HepG2 (cell line): Measurements from ENCODE around the gene ZNF48. TPM values are rescaled to one million over a fixed set of nuclear protein-coding genes. Genes with fewer than 3 reads are reported as not detected.

Experiments
- HNRNPL ChIP-seq: fragments of 200-400 bp; formaldehyde crosslinking; IDR thresholded peaks from 2 replicates; pipeline ENCODE4 v1.6.1; 2017; ENCODE audit warnings: mild to moderate bottlenecking, low read depth, low read length
- KDM1A ChIP-seq: IDR thresholded peaks from 2 replicates; pipeline ENCODE4 v1.6.1; 2016; ENCODE audit warnings: missing compliant biosample characterization
- KDM5B ChIP-seq: sonication (generic); formaldehyde crosslinking; IDR thresholded peaks from 2 replicates; pipeline ENCODE4 v1.4.0; 2020; ENCODE audit warnings: missing genetic modification reagents, mild to moderate bottlenecking, borderline replicate concordance
- MAF1 ChIP-seq: sonication (generic); formaldehyde crosslinking; IDR thresholded peaks from 2 replicates; pipeline ENCODE4 v1.5.0; 2020; ENCODE audit warnings: missing genetic modification reagents, borderline replicate concordance
- ZNF225 ChIP-seq: sonication (generic); formaldehyde crosslinking; IDR thresholded peaks from 2 replicates; pipeline ENCODE4 v1.4.0; 2020; ENCODE audit warnings: mild to moderate bottlenecking, missing genetic modification reagents
- ZNF274 ChIP-seq: sonication (generic); formaldehyde crosslinking; IDR thresholded peaks from 2 replicates; pipeline ENCODE4 v1.5.1; 2020; ENCODE audit warnings: mild to moderate bottlenecking, missing genetic modification reagents
- ZNF569 ChIP-seq: sonication (generic); formaldehyde crosslinking; IDR thresholded peaks from 2 replicates; pipeline ENCODE4 v1.5.0; 2020; ENCODE audit warnings: mild to moderate bottlenecking, missing genetic modification reagents, moderate library complexity, borderline replicate concordance
- polyA plus RNA-seq, 8 experiments: library from polyadenylated mRNA; depleted of rRNA in 3 of 8; stranded (reverse) in 7 of 8; unstranded in 1 of 8; fragments of >200 nt; fragmentation: Illumina TruSeq in 4 of 8; extraction: Trizol in 4 of 8; gene quantifications; 2 replicates each; pipeline versions ENCODE4 v1.2.1 to v1.2.3, GENCODE V29; 2011 to 2016; ENCODE audit warnings: low read depth in 4 of 8, missing spikeins in 1 of 8, mixed read lengths in 1 of 8; ENCODE audit not compliant: insufficient read depth in 1 of 8
- total RNA-seq, 5 experiments: library from RNA; depleted of rRNA; stranded (reverse); fragments of >200 nt; fragmentation: Illumina TruSeq; extraction: Trizol; gene quantifications; 2 replicates each; pipeline ENCODE4 v1.2.3, GENCODE V29; 2016; ENCODE audit warnings: low read depth in 1 of 5
- TF ChIP-seq, protein P1 (sequence below): sonication (generic); formaldehyde crosslinking; IDR thresholded peaks from 2 replicates; pipeline ENCODE4 v1.5.0; 2020; ENCODE audit warnings: mild to moderate bottlenecking, missing genetic modification reagents, borderline replicate concordance
- TF ChIP-seq, protein P2 (sequence below): sonication (generic); formaldehyde crosslinking; IDR thresholded peaks from 2 replicates; pipeline ENCODE4 v1.5.1; 2020; ENCODE audit warnings: missing genetic modification reagents, mild to moderate bottlenecking, borderline replicate concordance
- TF ChIP-seq, protein P3 (sequence below): sonication (generic); formaldehyde crosslinking; IDR thresholded peaks from 2 replicates; pipeline ENCODE4 v1.5.1; 2020; ENCODE audit warnings: missing genetic modification reagents, mild to moderate bottlenecking, borderline replicate concordance
- TF ChIP-seq, protein P4 (sequence below): IDR thresholded peaks from 2 replicates; pipeline ENCODE4 v1.6.1; 2012; ENCODE audit warnings: low read length, improper control_type of control experiment

Gene ZNF48
- total and polyA plus RNA-seq, 2 of the 13 experiments (the other 11 are each of a cell fraction or from before 2014, with no cell fraction given) = 9.9 to 12.3 TPM

DNA sequence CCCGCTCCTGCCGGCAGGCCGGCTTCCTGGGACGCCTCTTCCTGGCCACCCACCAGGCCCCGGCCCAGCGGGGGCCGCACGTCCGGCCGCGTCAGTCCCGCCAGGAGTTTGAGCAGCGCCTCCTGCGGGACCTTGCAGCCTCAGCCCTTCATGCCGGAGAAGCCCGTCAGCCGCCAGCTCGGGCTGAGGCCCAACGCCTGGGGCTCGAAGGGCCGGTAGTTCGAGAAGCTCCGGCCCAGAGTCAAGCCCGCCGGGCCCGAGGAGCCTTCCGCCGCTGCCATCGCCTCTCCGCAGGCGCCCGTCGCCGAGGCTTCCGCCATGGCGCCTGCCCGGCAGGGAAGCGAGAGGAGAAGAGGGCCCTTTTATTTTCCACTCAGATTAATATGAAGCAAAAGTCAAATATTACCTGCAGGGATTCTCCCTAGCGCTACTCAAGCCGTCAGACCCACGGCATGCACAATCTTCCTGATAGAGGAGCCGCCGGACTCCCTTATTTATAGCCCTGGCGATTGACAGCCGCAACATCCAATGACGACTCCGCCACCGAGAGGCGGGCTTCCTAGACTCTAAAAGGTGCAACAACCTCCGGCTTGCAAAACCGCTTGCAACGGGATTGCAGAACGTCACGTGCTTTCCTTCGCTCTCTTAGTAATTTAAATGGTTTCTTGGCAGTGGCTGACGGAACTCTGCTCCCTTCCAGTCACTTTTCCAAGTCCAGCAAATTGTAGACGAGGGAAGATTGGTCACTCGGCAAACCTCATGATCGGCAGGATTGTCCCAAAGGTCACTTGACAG is 50.4 kb downstream of the ZNF48 start, which contains the start of gene SEPHS2 (continued):
- TF ChIP-seq, protein P1, sequence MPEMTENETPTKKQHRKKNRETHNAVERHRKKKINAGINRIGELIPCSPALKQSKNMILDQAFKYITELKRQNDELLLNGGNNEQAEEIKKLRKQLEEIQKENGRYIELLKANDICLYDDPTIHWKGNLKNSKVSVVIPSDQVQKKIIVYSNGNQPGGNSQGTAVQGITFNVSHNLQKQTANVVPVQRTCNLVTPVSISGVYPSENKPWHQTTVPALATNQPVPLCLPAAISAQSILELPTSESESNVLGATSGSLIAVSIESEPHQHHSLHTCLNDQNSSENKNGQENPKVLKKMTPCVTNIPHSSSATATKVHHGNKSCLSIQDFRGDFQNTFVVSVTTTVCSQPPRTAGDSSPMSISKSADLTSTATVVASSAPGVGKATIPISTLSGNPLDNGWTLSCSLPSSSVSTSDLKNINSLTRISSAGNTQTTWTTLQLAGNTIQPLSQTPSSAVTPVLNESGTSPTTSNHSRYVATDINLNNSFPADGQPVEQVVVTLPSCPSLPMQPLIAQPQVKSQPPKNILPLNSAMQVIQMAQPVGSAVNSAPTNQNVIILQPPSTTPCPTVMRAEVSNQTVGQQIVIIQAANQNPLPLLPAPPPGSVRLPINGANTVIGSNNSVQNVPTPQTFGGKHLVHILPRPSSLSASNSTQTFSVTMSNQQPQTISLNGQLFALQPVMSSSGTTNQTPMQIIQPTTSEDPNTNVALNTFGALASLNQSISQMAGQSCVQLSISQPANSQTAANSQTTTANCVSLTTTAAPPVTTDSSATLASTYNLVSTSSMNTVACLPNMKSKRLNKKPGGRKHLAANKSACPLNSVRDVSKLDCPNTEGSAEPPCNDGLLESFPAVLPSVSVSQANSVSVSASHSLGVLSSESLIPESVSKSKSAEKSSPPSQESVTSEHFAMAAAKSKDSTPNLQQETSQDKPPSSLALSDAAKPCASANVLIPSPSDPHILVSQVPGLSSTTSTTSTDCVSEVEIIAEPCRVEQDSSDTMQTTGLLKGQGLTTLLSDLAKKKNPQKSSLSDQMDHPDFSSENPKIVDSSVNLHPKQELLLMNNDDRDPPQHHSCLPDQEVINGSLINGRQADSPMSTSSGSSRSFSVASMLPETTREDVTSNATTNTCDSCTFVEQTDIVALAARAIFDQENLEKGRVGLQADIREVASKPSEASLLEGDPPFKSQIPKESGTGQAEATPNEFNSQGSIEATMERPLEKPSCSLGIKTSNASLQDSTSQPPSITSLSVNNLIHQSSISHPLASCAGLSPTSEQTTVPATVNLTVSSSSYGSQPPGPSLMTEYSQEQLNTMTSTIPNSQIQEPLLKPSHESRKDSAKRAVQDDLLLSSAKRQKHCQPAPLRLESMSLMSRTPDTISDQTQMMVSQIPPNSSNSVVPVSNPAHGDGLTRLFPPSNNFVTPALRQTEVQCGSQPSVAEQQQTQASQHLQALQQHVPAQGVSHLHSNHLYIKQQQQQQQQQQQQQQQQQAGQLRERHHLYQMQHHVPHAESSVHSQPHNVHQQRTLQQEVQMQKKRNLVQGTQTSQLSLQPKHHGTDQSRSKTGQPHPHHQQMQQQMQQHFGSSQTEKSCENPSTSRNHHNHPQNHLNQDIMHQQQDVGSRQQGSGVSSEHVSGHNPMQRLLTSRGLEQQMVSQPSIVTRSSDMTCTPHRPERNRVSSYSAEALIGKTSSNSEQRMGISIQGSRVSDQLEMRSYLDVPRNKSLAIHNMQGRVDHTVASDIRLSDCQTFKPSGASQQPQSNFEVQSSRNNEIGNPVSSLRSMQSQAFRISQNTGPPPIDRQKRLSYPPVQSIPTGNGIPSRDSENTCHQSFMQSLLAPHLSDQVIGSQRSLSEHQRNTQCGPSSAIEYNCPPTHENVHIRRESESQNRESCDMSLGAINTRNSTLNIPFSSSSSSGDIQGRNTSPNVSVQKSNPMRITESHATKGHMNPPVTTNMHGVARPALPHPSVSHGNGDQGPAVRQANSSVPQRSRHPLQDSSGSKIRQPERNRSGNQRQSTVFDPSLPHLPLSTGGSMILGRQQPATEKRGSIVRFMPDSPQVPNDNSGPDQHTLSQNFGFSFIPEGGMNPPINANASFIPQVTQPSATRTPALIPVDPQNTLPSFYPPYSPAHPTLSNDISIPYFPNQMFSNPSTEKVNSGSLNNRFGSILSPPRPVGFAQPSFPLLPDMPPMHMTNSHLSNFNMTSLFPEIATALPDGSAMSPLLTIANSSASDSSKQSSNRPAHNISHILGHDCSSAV = no peak
- TF ChIP-seq ZNF274 (no peak), MAF1 (CRISPR knock-in tag) (no peak), HNRNPL (no peak), KDM5B (CRISPR knock-in tag) (peak; percentile 87), ZNF225 (peak; percentile 8; the same call in 1 of the 2 replicates), KDM1A (no peak), ZNF569 (CRISPR knock-in tag) (no peak; the same call in 1 of the 2 replicates)
- TF ChIP-seq, protein P2, sequence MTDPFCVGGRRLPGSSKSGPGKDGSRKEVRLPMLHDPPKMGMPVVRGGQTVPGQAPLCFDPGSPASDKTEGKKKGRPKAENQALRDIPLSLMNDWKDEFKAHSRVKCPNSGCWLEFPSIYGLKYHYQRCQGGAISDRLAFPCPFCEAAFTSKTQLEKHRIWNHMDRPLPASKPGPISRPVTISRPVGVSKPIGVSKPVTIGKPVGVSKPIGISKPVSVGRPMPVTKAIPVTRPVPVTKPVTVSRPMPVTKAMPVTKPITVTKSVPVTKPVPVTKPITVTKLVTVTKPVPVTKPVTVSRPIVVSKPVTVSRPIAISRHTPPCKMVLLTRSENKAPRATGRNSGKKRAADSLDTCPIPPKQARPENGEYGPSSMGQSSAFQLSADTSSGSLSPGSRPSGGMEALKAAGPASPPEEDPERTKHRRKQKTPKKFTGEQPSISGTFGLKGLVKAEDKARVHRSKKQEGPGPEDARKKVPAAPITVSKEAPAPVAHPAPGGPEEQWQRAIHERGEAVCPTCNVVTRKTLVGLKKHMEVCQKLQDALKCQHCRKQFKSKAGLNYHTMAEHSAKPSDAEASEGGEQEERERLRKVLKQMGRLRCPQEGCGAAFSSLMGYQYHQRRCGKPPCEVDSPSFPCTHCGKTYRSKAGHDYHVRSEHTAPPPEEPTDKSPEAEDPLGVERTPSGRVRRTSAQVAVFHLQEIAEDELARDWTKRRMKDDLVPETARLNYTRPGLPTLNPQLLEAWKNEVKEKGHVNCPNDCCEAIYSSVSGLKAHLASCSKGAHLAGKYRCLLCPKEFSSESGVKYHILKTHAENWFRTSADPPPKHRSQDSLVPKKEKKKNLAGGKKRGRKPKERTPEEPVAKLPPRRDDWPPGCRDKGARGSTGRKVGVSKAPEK (CRISPR knock-in tag) = peak; percentile 62
- TF ChIP-seq, protein P3, sequence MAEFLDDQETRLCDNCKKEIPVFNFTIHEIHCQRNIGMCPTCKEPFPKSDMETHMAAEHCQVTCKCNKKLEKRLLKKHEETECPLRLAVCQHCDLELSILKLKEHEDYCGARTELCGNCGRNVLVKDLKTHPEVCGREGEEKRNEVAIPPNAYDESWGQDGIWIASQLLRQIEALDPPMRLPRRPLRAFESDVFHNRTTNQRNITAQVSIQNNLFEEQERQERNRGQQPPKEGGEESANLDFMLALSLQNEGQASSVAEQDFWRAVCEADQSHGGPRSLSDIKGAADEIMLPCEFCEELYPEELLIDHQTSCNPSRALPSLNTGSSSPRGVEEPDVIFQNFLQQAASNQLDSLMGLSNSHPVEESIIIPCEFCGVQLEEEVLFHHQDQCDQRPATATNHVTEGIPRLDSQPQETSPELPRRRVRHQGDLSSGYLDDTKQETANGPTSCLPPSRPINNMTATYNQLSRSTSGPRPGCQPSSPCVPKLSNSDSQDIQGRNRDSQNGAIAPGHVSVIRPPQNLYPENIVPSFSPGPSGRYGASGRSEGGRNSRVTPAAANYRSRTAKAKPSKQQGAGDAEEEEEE (CRISPR knock-in tag) = no peak; the same call in 1 of the 2 replicates
- TF ChIP-seq, protein P4, sequence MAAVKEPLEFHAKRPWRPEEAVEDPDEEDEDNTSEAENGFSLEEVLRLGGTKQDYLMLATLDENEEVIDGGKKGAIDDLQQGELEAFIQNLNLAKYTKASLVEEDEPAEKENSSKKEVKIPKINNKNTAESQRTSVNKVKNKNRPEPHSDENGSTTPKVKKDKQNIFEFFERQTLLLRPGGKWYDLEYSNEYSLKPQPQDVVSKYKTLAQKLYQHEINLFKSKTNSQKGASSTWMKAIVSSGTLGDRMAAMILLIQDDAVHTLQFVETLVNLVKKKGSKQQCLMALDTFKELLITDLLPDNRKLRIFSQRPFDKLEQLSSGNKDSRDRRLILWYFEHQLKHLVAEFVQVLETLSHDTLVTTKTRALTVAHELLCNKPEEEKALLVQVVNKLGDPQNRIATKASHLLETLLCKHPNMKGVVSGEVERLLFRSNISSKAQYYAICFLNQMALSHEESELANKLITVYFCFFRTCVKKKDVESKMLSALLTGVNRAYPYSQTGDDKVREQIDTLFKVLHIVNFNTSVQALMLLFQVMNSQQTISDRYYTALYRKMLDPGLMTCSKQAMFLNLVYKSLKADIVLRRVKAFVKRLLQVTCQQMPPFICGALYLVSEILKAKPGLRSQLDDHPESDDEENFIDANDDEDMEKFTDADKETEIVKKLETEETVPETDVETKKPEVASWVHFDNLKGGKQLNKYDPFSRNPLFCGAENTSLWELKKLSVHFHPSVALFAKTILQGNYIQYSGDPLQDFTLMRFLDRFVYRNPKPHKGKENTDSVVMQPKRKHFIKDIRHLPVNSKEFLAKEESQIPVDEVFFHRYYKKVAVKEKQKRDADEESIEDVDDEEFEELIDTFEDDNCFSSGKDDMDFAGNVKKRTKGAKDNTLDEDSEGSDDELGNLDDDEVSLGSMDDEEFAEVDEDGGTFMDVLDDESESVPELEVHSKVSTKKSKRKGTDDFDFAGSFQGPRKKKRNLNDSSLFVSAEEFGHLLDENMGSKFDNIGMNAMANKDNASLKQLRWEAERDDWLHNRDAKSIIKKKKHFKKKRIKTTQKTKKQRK = no peak
